Fibroblast of the aortic adventitia (primary cell): Measurements from ENCODE around the gene GYPC. TPM values are rescaled to one million over a fixed set of nuclear protein-coding genes. Genes with fewer than 3 reads are reported as not detected.

ENCODE experiments used
- DNase-seq: peaks from one replicate; pipeline ENCODE4 v3.0.0-alpha.2; 2010; ENCODE audit warnings: low read depth
- H3K4me3 ChIP-seq: 2 replicates; pipeline ENCODE4 v1.5.1; 2011; ENCODE audit warnings: low read depth, mild to moderate bottlenecking, control low read depth, low read length, moderate library complexity
- small RNA-seq: library from RNA; depleted of rRNA; stranded (forward); fragments of <200 nt; gene quantifications from one replicate; pipeline ENCODE3, GENCODE V24; 2012
- total RNA-seq: library from RNA; depleted of rRNA; stranded (reverse); fragments of >200 nt; gene quantifications from 2 replicates; pipeline ENCODE4 v1.2.3, GENCODE V29; 2012; ENCODE audit warnings: low replicate concordance
- TF ChIP-seq, protein P1 (sequence below): IDR thresholded peaks from 2 replicates; pipeline ENCODE4 v1.5.1; 2011; ENCODE audit warnings: mild to moderate bottlenecking, low read length, control low read depth, inconsistent platforms; ENCODE audit not compliant: insufficient read depth

GYPC gene
- total RNA-seq, 1 donor = 62.7 TPM

DNA sequence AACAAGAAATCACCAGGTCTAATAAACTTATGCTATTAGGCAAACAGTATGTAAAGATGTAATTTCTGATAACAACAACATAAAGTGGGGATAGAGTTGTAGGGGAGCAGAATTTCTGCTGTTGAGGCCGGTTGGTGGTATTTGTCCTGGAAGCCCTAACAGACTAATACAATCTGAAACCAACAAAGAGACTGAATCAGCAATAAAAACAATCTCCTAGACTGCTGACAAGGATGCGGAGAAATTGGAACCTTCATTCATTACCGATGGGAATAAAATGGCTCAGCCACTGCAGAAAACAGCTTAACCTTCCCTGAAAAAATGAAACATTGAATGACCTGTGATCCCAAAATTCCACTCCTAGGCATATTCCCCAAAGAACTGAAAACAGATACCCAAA is 88.7 kb downstream of the GYPC start:
- TF ChIP-seq, protein P1, sequence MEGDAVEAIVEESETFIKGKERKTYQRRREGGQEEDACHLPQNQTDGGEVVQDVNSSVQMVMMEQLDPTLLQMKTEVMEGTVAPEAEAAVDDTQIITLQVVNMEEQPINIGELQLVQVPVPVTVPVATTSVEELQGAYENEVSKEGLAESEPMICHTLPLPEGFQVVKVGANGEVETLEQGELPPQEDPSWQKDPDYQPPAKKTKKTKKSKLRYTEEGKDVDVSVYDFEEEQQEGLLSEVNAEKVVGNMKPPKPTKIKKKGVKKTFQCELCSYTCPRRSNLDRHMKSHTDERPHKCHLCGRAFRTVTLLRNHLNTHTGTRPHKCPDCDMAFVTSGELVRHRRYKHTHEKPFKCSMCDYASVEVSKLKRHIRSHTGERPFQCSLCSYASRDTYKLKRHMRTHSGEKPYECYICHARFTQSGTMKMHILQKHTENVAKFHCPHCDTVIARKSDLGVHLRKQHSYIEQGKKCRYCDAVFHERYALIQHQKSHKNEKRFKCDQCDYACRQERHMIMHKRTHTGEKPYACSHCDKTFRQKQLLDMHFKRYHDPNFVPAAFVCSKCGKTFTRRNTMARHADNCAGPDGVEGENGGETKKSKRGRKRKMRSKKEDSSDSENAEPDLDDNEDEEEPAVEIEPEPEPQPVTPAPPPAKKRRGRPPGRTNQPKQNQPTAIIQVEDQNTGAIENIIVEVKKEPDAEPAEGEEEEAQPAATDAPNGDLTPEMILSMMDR = no peak
- no peak overlapping the region for H3K4me3 ChIP-seq
- no peak for DNase-seq

Small RNAs within 50 kb of the gene (small RNA-seq; reads per million reads assigned to genes)
- gene RNU6-675P = not detected

Other genes starting within 250 kb of the GYPC start
- not detected in 2 replicates for gene TEX51, start 242.7 kb downstream of the GYPC start, total RNA-seq